Stimulated activated CD8-positive, alpha-beta memory T cell treated with anti-CD3 and anti-CD28 coated beads, Interleukin-7, amount 100 ng/mL, for 24 hours (primary cell): ENCODE data around the gene UBE2L3.
A peak's percentile ranks its signal among the peaks of the same experiment; 100 is the strongest.
"Not testable (repeated sequence)": the region's sequence is repeated elsewhere in the genome, so short reads cannot be mapped to it uniquely, and the experiment has no call there.

ENCODE experiments used
- DNase-seq: peaks from one replicate; pipeline ENCODE4 v3.0.0-alpha.2; 2020; ENCODE audit warnings: low read depth

Gene UBE2L3

DNA sequence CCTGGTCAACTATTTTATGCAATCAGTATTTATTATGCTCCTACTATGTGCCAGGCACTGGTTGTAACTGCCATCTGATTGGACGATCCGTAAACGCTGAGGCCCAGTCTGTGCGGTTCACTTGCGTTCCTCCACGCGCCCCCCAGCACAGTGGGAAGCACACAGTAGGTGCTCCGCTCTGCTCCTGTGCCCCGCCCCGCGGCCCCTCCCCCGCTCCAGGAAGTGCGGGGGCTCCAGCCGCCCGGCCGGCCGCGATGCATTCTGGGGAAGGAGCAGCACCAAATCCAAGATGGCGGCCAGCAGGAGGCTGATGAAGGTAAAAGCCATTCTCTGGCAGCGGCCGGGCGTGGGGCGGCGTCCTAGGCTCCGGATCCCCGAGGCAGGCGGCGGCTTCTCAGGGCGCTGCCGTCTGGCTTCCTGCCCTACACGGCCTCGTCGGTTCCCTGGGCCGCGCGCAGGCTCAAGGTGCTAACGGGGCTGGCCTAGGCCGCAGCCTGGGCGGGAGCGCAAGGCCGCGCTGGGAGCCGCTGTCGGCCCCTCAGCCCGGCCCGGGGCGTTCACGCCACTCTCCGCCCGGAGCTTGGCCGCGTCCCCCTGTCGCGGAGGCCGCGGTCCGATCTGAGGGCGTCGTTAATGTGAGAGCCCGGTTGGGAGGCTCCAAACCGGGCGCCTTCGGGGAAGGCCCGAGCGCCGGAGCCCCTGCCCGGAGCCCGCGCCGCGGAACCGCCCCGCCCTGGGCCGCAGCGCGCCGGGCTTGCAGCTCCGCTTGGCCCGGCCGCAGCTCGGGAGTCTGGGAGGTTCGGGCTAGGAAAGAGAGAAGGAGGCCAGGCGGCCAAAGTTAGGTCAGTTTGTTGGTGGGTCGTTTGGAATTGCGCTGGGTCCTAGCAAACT, at the start of gene UBE2L3:
TSS of gene UBE2L3 (plus strand) at position 259 of the 891 bp plus-strand sequence. CDS start at position 290, 31 bp downstream.
- peak; percentile 60 for DNase-seq

DNA sequence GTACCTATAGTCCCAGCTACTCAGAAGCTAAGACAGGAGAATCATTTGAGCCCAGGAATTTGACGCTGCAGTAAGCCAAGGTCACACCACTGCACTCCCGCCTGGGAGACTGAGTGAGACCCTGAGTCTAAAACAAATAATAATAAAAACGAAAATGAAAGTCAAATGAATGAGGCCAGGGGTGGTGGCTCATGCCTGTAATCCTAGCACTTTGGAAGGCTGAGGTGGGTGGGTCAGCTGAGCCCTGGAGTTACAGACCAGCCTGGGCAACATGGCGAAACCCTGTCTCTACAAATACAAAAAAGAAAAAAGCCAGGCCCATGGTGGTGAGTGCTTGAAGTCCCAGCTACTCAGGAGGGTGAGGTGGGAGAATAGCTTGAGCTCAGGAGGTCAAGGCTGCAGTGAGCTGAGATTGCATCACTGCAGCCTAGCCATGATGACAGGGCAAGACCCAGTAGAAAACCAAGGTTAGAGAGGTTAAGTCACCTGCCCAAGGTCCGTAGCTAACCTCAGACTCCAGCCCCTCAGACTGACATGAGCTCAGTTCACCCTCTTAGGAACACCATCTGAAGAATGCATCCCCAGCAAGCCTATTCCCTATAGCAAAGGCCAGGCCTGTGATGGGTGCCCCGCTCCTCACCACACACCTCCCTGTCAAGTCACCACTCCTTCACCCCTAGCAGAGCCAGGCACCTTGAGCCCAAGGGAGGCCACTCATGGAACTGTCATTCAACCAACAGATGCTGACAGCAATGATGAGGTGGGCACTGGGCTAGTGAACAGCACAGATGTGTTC, 40.6 kb upstream of the UBE2L3 start:
- DNase-seq, result not testable (repeated sequence)

DNA sequence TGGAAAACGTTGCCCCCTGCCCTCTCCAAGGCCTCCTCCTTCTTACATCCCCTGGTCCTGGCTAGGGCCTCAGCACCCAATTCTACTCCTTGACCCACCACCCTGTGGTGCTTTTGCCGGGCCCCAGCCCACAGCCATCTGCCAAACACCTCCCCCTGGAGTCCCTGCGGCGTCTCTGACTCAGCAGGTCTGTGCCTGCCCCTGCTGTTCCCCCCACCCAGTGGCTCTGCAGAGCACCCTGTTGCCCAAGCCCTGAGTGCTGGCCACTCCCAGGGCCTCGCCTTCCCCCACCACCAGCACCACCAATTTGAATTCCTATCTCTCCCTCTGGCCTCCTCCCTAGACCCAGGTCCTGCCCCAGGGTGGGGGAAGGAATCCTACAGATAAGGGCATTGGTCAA, 36.0 kb upstream of the UBE2L3 start:
- not testable (repeated sequence) for DNase-seq

DNA sequence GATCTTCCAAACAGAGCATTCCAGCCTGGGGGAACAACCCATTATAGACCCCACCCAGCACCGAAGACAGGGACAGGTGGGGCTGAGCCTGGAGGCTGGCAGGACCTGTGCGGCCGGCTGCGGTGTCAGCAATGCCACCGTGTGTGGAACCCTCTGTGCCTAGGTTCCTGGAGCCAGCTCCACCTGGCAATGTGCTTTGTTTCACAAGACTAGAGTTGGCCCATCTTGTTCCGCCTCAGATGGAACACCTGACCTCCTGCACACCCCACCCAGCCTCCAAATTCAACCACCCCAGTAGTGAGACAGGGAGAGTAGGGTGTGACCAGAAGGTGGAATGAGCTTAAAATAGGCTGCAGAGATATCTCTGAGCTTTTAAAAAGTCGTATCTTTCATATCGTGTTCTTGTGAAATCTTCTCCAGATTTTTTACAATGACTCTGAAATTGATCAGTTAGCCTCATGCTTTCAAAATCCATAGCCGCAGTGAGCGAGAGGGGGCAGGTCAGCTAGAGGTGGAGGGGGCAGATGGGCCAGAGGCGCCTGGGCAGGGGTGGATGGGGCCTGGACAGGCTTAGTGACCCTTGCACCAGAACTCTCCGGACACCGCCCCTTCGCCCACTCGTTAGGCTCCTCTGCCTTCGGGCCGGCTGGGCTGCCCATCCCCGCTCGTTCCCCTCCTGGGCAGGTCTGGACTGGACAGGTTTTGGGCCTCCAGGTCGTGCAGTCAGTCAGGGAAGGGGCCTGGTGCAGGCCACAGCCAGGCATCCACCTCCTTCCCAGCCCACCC, 34.5 kb upstream of the UBE2L3 start:
- DNase-seq, result not testable (repeated sequence)

DNA sequence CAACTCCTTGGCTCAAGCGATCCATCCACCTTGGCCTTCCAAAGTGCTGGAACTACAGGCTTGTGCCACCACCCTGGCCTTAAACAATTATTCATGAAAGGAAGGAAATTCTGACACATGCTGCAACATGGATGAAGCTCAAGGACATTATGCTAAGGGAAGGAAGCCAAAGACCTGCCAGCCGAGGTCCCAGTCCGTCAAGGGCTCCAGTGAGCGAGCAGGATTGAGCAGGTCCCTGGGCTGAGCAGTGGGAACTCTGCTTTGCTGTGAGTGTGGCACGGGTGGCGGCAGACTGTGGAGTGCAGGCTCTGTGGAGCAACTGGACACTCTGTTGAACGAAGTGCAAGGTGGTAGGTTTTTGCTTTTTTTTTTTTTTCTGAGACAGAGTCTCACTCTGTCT, 27.7 kb upstream of the UBE2L3 start:
- not testable (repeated sequence) for DNase-seq

DNA sequence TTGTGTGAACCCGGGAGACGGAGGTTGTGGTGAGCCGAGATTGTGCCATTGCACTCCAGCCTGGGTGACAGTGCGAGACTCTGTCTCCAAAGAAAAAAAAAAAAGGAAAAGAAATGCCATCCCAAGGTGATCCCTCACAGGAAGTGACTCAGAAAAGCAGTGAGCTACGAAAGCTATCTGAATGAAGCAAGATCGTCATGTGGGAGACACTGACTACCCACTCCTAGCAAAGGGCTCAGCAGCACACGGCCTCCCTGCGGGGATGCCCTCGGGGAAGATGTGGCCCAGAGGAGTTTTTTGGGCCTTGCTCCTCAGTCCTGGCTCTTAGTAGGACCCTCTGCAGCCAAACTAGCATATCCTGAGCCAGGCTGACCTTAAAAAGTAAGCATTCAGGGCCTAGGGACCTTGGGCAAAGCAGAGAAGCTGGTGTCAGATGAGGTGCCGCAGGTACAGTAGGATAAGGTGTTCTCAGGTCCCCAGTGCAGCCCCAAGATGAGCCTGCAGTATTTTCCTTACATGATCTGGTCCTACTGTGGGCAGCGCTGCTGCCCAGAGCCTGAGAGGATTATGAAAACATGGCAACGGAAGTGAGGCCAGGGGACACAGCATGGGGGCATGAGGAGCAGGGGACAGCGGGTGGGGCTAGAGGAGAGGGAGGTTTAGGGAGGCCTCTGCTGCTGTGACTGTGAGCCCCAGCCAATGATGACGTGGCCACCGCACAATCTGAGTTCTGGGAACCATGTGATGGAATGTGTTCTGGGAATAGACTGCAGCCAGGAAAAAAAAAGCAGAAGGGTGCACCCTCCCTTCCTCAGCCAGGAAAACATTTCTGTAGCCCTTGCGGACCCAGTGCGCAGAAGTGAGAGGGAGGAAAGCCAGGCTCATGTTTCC, 22.8 kb upstream of the UBE2L3 start:
- not testable (repeated sequence) for DNase-seq

DNA sequence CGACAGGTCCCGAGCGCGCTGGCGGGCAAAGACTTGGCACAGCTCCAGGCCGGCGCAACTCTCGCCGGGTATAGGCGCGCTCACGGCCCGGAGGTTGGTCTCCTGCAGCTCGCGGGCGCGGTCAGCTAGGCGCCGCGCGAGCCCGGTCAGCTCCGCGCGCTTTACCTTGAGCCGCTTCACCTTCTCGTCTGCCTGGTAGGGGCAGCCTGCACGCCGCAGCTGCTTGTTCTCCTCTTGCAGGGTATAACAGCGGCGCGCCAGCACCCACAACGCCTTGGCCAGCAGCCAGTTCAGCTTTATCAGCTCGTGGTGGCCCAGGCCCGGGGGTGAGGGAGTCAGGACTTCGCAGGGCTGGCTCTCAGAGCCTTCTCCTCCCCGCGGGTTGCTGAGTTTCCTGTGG, 18.0 kb upstream of the UBE2L3 start:
- DNase-seq, result not testable (repeated sequence)

DNA sequence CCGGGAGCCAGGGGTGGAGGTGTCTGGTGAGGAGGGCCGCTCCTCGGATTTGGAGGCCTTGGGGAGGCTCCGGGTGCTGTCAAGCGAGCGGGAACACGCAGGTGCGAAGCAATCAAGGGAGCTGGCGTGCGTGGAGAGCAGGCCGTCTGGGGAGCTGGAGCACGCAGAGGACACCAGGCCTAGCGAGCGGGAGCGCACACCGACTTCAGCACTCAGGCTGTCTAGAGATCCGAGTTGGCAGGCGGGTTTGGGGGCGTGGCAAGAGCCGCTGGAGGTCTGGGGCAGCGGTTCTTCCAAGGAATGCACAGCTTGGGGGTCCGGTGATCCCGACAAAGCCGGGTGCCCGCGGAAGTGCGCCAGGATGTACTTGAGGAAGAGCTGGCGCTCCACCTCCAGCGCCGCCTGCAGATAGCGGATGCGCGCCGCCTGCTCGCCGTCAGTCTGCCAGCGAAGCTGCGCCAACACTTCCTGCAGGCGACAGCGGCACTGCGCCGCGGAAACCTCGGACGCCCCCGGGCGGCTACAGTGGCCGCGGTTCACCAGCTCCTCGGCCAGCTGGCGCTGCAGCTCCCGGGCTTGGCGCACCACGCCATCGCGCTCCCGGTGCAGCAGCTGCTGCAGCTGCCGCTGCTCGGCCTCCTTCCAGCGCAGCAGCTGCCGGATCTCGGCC, 17.4 kb upstream of the UBE2L3 start:
- DNase-seq, result not testable (repeated sequence)

DNA sequence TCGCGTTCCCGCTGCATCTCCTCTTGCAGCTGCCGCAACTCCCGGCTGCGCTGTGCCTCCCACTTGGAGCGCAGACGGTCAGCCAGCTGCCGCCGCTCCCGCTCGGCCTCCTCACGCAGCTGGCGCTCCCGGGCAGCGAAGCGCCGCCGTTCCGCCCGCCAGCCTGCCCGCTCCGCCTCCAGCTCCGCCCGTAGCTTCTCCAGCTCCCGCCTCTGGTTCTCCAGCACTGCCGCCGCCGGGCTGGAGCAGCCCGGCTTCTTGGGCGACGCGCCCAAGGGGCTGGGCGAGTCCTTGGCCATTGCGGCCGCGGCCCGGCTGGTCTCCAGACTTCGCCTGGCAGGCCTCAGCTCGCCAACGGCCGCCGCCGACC, 16.9 kb upstream of the UBE2L3 start:
- not testable (repeated sequence) for DNase-seq

DNA sequence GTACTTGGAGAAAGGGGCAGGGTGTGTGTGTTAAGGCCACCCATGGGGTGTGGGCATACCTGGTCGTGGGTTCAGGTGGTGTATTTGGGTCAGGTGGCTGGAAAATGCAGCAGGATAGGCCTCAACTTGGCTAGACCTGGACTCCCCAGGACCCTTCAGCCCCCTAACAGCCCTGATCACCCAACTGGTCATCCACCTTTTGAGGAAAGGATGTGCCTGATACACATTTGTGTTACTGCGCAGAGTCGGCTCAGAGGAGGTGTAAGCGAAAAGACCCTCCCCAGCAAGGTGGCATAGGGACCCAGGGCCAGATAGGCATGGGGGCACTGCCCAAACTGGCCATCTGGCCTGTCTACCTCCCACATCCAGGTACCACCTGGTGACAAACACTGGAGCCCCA, 16.2 kb upstream of the UBE2L3 start, which contains the start of gene RIMBP3C:
TSS of gene RIMBP3C (minus strand) at position 101 of the 400 bp plus-strand sequence. CDS start 485 bp downstream, outside the sequence.
- DNase-seq, result not testable (repeated sequence)

DNA sequence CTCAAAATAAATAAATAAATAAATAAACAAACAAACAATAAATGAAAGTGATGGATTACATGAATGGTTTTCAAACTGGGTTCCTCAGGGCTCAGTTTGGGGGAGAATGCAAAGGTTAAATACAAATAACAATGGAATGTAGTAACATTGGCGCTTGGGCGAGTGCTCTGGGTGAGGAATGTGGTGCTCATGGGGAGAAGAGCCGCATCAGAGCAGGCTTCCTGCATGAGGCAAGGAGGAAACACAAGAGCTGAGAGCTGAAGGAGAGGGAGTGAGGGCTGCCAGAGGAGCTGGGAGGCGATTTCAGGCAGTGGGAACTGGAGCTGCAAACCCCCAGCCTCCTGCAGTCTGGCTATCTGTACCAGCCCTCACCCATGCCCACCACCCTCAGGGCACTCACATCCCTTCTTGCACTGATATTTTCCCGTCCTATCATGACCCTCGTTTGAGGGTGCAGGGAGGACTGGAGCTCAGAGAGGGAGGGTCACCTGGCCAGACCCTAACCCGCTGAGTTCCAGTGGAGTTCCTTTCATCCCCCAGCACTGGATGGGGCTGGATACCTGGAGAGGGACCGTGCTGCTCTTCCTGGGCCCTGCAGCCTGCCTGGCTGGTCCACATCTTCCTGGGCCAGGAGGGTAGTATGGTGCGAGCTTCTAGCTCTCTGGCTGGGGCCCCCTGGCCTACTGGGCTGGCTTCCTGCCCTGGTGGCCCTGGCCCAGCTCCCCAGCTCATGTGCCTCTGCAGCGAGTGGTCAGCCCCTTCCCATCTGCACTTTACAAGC, 8.0 kb upstream of the UBE2L3 start:
- not testable (repeated sequence) for DNase-seq

DNA sequence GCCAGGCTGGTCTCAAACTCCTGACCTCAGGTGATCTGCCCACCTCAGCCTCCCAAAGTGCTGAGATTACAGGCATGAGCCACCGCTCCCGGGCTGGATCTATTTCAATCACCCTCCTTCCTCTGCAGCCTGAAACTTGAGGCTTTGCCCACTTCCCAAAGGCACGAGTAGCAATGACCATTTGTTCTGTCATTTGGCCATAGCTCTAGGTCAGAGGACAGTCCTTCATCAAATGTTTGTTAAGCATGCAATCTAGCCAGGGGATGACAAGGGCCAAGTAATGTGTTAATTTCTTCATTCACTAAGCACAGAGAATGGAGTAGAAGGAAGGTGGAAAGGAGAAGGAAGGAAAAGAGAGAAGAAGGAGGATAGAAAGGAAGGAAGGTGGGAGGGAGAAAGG, 6.9 kb upstream of the UBE2L3 start:
- DNase-seq, result not testable (repeated sequence)

DNA sequence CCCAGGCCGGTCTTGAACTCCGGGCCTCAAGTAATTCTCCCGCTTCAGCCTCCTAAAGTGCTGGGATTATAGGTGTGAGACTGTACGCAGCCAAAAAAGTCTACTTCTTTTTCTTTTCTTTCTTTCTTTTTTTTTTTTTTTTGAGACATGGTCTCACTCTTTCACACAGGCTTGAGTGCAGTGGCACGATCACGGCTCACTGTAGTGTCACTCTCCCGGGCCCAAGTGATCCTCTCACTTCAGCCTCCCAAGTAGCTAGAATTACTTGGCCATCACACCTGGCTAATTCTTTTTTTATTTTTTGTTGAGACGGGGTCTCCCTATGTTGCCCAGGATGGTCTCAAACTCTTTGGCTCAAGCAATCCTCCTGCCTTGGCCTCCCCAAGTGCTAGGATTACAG, 3.6 kb upstream of the UBE2L3 start:
- DNase-seq, result no peak

DNA sequence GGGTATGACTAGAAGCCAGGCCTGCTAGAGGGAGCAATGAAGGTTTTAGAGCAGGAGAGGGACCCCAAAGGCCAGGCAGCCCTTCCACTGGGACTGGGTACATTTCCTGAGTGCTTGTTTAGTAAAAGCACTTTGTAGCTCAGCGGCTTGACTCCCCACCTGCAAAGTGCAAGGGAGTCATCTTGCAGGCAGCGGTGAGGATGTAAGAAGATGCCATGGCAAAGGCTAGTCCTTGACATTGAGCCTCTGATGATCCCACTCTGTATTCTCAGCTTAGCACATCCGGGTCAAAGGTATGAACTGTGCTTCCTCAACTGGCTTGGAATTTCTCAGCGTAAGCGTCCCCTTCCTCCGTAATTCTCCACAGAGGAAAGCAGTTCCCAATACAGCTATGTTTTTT, 3.1 kb upstream of the UBE2L3 start:
- DNase-seq, result no peak

DNA sequence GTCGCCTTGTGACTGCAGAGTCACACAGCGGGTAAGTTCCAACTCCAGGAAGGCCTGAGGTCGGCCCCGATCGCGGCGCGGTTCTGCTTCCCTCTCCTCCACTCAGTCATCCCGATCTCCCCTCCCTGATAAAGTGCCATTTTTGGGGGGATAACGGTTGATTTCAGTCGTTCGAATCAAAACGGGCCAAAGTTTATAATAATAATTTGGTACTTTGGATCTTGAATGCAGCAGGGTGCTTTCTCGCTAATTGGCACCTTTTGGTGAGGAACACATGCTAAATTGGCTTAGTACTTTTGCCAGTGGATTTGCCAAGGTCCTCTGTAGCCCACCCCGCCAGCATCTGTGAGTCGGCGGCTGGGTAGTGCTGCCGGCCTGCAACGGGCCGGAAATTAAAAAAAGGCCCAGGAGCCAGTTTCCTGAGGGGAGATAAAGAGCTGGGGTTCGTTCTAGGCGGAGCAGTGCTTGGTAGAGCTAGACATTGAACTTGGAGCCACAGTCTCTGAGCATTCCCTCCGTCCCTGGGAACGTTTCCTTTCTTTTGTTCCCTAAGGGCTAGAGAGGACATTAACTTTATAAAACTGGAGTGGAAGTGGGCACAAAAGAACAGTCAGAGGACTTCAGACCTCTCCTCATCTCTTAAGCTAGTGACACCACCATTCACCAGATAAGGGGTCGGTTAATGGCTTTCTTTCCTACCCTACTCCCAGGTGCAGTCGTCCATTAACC, 997 bp downstream of the UBE2L3 start:
- DNase-seq, result no peak

DNA sequence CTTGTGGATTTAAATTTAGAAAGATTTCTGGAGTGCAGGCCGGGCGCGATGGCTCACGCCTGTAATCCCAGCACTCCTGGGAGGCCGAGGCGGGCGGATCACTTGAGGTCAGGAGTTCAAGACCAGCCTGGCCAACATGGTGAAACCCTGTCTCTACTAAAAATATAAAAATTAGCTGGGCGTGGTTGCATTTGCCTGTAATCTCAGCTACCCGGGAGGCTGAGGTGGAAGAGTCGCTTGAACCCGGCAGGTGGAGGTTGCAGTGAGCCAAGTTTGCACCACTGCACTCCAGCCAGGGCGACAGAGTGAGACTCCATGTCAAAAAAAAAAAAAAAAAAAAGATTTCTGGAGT, 1.5 kb downstream of the UBE2L3 start:
- not testable (repeated sequence) for DNase-seq

DNA sequence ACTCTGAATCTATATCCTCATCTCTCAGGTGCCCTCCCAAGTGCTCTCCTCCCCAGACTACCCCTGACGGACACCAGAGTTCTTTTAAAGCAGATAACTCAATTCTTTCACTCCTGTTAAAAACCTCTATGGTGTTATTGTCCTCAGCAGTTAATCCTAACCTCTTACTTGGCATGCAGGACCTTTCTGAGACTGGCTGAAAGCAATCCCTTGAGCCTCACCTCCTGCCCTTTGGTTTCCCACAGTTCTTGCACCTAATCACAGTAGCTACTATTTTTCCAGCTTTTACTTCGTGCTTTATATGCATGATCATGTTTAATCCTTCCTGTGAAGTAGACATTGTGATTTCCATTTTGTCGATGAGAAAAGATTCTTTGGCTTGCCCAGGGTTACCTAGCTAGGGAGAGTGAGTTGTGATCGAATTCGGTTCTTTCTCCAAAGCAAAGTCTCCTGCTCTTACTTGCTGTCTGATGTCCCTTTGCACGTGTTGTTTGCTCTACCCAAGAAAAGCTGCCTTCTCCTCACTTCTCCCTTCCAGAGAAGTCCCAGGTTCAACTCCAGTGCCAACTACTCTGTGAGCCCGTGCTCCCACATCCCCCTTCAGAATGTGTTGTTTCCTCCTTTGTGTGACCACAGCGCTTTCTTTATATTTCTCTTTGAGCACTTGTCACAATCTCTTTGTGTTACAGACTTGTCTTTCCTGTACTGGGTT, 2.1 kb downstream of the UBE2L3 start:
- DNase-seq, result no peak

DNA sequence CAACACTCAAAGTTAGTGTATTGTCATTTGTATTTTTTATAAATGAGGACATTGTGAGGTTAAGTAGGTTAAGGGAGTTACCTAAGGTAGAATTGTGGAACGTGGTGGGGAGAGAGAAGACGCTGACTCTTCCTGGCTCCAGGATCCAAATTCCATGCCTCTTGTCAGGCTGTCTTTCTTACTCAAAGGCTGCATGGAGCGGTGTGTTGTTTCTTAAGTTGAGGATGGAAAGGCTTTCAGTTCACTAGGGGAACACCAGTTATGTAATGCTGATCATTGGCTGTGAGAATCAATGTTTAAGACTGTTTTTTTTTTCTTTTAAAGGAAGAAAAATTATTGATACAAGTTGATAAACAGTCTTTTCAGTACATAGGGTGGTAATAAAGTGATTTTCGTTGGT, 2.9 kb downstream of the UBE2L3 start:
- DNase-seq, result no peak
